Anterior cingulate cortex (tissue), 58 donors: ENCODE results near the gene UBE2Q1.

Source experiments
- DNase-seq, 58 donors: peaks; one replicate each; lab custom pipeline; 2025; lab: John Stamatoyannopoulos, UW

Gene UBE2Q1

GRCh38 chr1:154520333-154520732 is 38.1 kb downstream of the UBE2Q1 start:
- DNase-seq, result no peak

GRCh38 chr1:154519591-154519991 is 38.9 kb downstream of the UBE2Q1 start:
- DNase-seq, result no peak

- no peak for DNase-seq
These were observed 40.8 kb downstream of the UBE2Q1 start for GRCh38 chr1:154517661-154518060.

GRCh38 chr1:154514066-154514553 is 44.4 kb downstream of the UBE2Q1 start:
- no peak for DNase-seq

GRCh38 chr1:154512760-154513159 is 45.7 kb downstream of the UBE2Q1 start:
- no peak for DNase-seq

GRCh38 chr1:154503898-154504297 is 54.6 kb downstream of the UBE2Q1 start:
- no peak for DNase-seq

- no peak for DNase-seq
These were observed 55.7 kb downstream of the UBE2Q1 start for GRCh38 chr1:154502744-154503115.

- no peak for DNase-seq
These were observed 56.3 kb downstream of the UBE2Q1 start, which contains the start of the genes SHE and TDRD10 for GRCh38 chr1:154502066-154502743. TSS of gene SHE (minus strand) at chr1:154502412. CDS start at chr1:154502026, 386 bp downstream. TSS of gene TDRD10 (plus strand) at chr1:154502219. CDS start at chr1:154506904, 4,685 bp downstream.

- no peak for DNase-seq
These were observed 56.9 kb downstream of the UBE2Q1 start for GRCh38 chr1:154501423-154502065.

GRCh38 chr1:154500533-154500932 is 57.9 kb downstream of the UBE2Q1 start:
- DNase-seq, result no peak

- no peak for DNase-seq
These were observed 59.0 kb downstream of the UBE2Q1 start for GRCh38 chr1:154499446-154499845.
